K562 (cell line): ENCODE data around the gene CCN5. TPM values are rescaled to one million over a fixed set of nuclear protein-coding genes. Genes with fewer than 3 reads are reported as not detected.

ENCODE experiments used
- CEBPG ChIP-seq, 3 experiments: fragments of 200-800 bp in 1 of 3; sonication (Bioruptor generic) in 1 of 3; sonication (generic) in 1 of 3; formaldehyde crosslinking in 1 of 3; IDR thresholded peaks in 2 of 3; conservative IDR thresholded peaks in 1 of 3; 2 replicates each; pipeline versions ENCODE4 v1.6.1 to v1.8.0; 2016 to 2022; ENCODE audit warnings: missing compliant biosample characterization in 2 of 3, missing genetic modification characterization in 2 of 3, mild to moderate bottlenecking in 1 of 3, missing genetic modification reagents in 1 of 3
- ELF4 ChIP-seq: fragments of 450-650 bp; formaldehyde crosslinking; IDR thresholded peaks from 2 replicates; pipeline ENCODE4 v1.4.0; 2022; ENCODE audit warnings: missing genetic modification characterization
- ERF ChIP-seq: fragments of 450-650 bp; formaldehyde crosslinking; IDR thresholded peaks from 2 replicates; pipeline ENCODE4 v1.4.0; 2020; ENCODE audit warnings: mild to moderate bottlenecking, mixed read lengths
- ETV1 ChIP-seq: fragments of 450-650 bp; conservative IDR thresholded peaks from 2 replicates; pipeline ENCODE4 v1.6.1; 2016; ENCODE audit warnings: missing genetic modification characterization, control low read depth, low read depth, missing compliant biosample characterization
- ETV5 ChIP-seq: sonication (generic); formaldehyde crosslinking; IDR thresholded peaks from 2 replicates; pipeline ENCODE4 v1.4.0; 2020; ENCODE audit warnings: low read depth, mild to moderate bottlenecking, missing genetic modification reagents
- HDAC6 ChIP-seq: IDR thresholded peaks from 2 replicates; pipeline ENCODE4 v1.6.1; 2012; ENCODE audit warnings: low read depth, mild to moderate bottlenecking, control low read depth, inconsistent platforms, low read length, moderate library complexity
- KLF13 ChIP-seq: fragments of 450-650 bp; IDR thresholded peaks from 2 replicates; pipeline ENCODE4 v1.6.1; 2016; ENCODE audit warnings: missing genetic modification characterization, low read depth, mild to moderate bottlenecking, missing compliant biosample characterization, moderate library complexity, borderline replicate concordance
- ZNF23 ChIP-seq: fragments of 250-450 bp; sonication (Bioruptor Pico); IDR thresholded peaks from 2 replicates; pipeline ENCODE4 v1.4.0; 2020; ENCODE audit warnings: mild to moderate bottlenecking
- ZNF76 ChIP-seq: fragments of 250-450 bp; sonication (Bioruptor Pico); IDR thresholded peaks from 2 replicates; pipeline ENCODE4 v1.4.0; 2020; ENCODE audit warnings: mild to moderate bottlenecking, moderate library complexity, borderline replicate concordance
- ZNF780A ChIP-seq: fragments of 250-450 bp; sonication (Bioruptor Pico); IDR thresholded peaks from 2 replicates; pipeline ENCODE4 v1.5.0; 2021; ENCODE audit warnings: mild to moderate bottlenecking
- polyA plus RNA-seq, 8 experiments: library from polyadenylated mRNA; depleted of rRNA in 4 of 8; stranded (reverse) in 5 of 8; unstranded in 3 of 8; fragments of >200 nt; fragmentation: Nextera tagmentation in 2 of 8; fragmentation: Illumina TruSeq in 1 of 8; extraction: Ambion mirVana in 2 of 8; extraction: Trizol in 1 of 8; gene quantifications; 2 replicates each; pipeline versions ENCODE4 v1.2.1 to v1.2.3, GENCODE V29; 2011 to 2014; ENCODE audit warnings: inconsistent platforms in 1 of 8, missing spikeins in 1 of 8
- total RNA-seq, 7 experiments: library from RNA; depleted of rRNA in 6 of 7; stranded (reverse); fragments of >200 nt in 6 of 7; fragmentation: Illumina TruSeq in 2 of 7; extraction: Trizol in 2 of 7; gene quantifications; 2 replicates each; pipeline versions ENCODE4 v1.2.1 to v1.2.3, GENCODE V29; 2011 to 2021; ENCODE audit warnings: low replicate concordance in 1 of 7
- TF ChIP-seq, protein P1 (sequence below): sonication (generic); formaldehyde crosslinking; IDR thresholded peaks from 2 replicates; pipeline ENCODE4 v1.8.1; 2023; ENCODE audit warnings: missing genetic modification reagents, mild to moderate bottlenecking, borderline replicate concordance
- TF ChIP-seq, protein P2 (sequence below): fragments of 250-450 bp; sonication (Bioruptor Pico); IDR thresholded peaks from 2 replicates; pipeline ENCODE4 v1.4.0; 2020

The CCN5 gene
- total and polyA plus RNA-seq, 9 of the 15 experiments (the other 6 are each of a cell fraction or from before 2014, with no cell fraction given): not detected

DNA sequence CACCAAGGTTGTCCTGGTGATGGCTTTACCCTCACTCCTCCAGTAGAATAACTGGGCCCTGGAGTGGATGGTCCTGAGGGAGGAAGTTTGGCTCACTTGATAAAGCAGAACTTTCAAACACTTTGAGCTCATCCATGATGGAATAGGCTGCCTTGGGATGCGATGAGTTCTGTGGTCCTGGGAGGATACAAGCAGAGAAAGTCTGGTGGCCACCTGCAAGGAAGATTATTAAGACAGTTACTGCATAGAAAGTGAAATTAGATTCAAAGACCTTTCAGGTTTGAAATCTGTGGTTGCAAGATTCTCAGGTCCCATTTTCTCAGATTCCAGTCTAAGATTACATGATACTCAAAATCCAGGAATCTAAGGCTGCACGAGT lies 19.9 kb upstream of the CCN5 start (continued):
- TF ChIP-seq ZNF23 (CRISPR knock-in tag): no peak
- no peak for TF ChIP-seq ELF4 (CRISPR knock-in tag)
- TF ChIP-seq ERF (CRISPR knock-in tag): no peak
- TF ChIP-seq ETV5 (CRISPR knock-in tag): no peak
- no peak for TF ChIP-seq HDAC6
- TF ChIP-seq, protein P1, sequence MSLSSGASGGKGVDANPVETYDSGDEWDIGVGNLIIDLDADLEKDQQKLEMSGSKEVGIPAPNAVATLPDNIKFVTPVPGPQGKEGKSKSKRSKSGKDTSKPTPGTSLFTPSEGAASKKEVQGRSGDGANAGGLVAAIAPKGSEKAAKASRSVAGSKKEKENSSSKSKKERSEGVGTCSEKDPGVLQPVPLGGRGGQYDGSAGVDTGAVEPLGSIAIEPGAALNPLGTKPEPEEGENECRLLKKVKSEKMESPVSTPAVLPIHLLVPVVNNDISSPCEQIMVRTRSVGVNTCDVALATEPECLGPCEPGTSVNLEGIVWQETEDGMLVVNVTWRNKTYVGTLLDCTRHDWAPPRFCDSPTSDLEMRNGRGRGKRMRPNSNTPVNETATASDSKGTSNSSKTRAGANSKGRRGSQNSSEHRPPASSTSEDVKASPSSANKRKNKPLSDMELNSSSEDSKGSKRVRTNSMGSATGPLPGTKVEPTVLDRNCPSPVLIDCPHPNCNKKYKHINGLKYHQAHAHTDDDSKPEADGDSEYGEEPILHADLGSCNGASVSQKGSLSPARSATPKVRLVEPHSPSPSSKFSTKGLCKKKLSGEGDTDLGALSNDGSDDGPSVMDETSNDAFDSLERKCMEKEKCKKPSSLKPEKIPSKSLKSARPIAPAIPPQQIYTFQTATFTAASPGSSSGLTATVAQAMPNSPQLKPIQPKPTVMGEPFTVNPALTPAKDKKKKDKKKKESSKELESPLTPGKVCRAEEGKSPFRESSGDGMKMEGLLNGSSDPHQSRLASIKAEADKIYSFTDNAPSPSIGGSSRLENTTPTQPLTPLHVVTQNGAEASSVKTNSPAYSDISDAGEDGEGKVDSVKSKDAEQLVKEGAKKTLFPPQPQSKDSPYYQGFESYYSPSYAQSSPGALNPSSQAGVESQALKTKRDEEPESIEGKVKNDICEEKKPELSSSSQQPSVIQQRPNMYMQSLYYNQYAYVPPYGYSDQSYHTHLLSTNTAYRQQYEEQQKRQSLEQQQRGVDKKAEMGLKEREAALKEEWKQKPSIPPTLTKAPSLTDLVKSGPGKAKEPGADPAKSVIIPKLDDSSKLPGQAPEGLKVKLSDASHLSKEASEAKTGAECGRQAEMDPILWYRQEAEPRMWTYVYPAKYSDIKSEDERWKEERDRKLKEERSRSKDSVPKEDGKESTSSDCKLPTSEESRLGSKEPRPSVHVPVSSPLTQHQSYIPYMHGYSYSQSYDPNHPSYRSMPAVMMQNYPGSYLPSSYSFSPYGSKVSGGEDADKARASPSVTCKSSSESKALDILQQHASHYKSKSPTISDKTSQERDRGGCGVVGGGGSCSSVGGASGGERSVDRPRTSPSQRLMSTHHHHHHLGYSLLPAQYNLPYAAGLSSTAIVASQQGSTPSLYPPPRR: no peak
- no peak for TF ChIP-seq CEBPG (CRISPR knock-in tag; IDR thresholded peaks at IDR 0.05)
- TF ChIP-seq CEBPG (tag; conservative IDR thresholded peaks at IDR 0.05 in 1 of 2, IDR thresholded peaks at IDR 0.05 in 1 of 2): no peak
- TF ChIP-seq, protein P2, sequence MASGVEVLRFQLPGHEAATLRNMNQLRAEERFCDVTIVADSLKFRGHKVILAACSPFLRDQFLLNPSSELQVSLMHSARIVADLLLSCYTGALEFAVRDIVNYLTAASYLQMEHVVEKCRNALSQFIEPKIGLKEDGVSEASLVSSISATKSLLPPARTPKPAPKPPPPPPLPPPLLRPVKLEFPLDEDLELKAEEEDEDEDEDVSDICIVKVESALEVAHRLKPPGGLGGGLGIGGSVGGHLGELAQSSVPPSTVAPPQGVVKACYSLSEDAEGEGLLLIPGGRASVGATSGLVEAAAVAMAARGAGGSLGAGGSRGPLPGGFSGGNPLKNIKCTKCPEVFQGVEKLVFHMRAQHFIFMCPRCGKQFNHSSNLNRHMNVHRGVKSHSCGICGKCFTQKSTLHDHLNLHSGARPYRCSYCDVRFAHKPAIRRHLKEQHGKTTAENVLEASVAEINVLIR (CRISPR knock-in tag): no peak
- no peak for TF ChIP-seq ZNF780A (CRISPR knock-in tag)
- no peak for TF ChIP-seq KLF13 (tag)
- TF ChIP-seq ZNF76: no peak
- no peak for TF ChIP-seq ETV1 (tag)
